ENCODE measurements around the gene MED23. TPM values are rescaled to one million over a fixed set of nuclear protein-coding genes. Genes with fewer than 3 reads are reported as not detected.

MED23 gene
- polyA plus RNA-seq, 1 of the 3 experiments (the other 2 are of a cell fraction): 10.1 TPM

DNA sequence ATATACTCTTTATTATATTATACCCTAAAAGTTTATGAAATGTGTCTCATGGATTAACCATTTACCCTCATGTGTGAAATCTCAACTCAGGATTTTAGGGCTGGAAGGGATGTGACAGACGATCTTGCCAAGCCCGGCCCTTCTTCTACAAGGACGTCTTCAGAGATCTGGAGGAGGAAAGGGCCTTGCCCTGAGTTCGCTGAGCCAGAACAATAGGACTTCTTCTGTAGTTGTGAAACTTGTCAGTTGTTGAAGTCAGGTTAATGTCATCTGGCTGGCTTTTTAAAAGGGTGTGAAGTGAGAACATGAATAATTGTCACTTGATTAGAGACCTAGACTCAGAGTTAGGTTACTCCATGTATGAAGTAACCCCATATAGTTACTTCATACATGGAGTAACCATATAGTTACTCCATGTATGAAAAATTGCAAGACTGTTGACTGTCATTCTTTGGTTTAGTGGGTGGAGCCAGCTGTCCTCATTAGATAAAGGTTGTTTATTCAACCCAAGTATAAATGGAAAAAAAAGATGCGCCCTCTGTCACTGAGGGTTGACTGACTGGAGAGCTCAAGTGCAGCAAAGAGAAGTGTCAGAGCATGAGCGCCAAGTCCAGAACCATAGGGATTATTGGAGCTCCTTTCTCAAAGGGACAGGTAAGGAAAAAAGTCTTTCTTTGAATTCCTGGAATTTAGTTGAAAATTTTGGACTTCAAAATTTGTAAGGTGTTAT, 55.2 kb downstream of the MED23 start, which contains the start of gene ARG1:
TSS of gene ARG1 (plus strand) at position 541 of the 730 bp plus-strand sequence. CDS start at position 598, 57 bp downstream.
- TF ChIP-seq FOXJ3 (CRISPR knock-in tag; IDR thresholded peaks at IDR 0.05) (no peak), NRF1 (IDR thresholded peaks at IDR 0.05; ENCODE audit: low read depth, low read length) (no peak), RAD21 (IDR thresholded peaks at IDR 0.05; ENCODE audit: low read length) (no peak), YY1 (IDR thresholded peaks at IDR 0.05; ENCODE audit: low read depth) (no peak), NFIC (IDR thresholded peaks at IDR 0.05; ENCODE audit: borderline replicate concordance) (no peak), RFX5 (IDR thresholded peaks at IDR 0.05; ENCODE audit: low read length) (no peak), MXI1 (IDR thresholded peaks at IDR 0.05; ENCODE audit: low read depth, low read length) (no peak), JUND (IDR thresholded peaks at IDR 0.05) (no peak)
- TF ChIP-seq, protein P1, sequence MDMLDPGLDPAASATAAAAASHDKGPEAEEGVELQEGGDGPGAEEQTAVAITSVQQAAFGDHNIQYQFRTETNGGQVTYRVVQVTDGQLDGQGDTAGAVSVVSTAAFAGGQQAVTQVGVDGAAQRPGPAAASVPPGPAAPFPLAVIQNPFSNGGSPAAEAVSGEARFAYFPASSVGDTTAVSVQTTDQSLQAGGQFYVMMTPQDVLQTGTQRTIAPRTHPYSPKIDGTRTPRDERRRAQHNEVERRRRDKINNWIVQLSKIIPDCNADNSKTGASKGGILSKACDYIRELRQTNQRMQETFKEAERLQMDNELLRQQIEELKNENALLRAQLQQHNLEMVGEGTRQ (IDR thresholded peaks at IDR 0.05; ENCODE audit: borderline replicate concordance, low read depth, low read length): no peak
- TF ChIP-seq, protein P2, sequence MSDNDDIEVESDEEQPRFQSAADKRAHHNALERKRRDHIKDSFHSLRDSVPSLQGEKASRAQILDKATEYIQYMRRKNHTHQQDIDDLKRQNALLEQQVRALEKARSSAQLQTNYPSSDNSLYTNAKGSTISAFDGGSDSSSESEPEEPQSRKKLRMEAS (IDR thresholded peaks at IDR 0.05; ENCODE audit: low read depth): no peak
- H3K27ac ChIP-seq (ENCODE audit: low read depth in 2 of 2, low read length in 1 of 2): no peak within 1 kb of the TSS
- H3K4me1 ChIP-seq (ENCODE audit: control insufficient read depth in 1 of 2, insufficient read depth in 2 of 2, low read depth in 1 of 2, low read length in 1 of 2): no peaks in the 10 kb centered on the region
- ChIA-PET CTCF (interaction anchor here (1.4 kb wide), 1 partner anchor 13 kb away, joined by 4 read pairs; no protein-coding TSS in a partner anchor), POLR2A (no interaction called here)
- H3K36me3 ChIP-seq (replicated peaks in 1 of 2; ENCODE audit: control insufficient read depth in 1 of 2, insufficient read depth in 2 of 2, low read length in 1 of 2): peaks cover 0 to 7% of the 10 kb centered on the region in 2 experiments
- no peak within 1 kb of the TSS for H3K9ac ChIP-seq
- no peaks in the 10 kb centered on the region for H3K27me3 ChIP-seq (ENCODE audit: insufficient read depth)
- H3K9me3 ChIP-seq: no peaks in the 10 kb centered on the region
- H3K4me2 ChIP-seq: no peak within 1 kb of the TSS
- H3K9me2 ChIP-seq: no peaks in the 10 kb centered on the region; the same call in 1 of the 2 replicates
- no peak within 1 kb of the TSS for H3K4me3 ChIP-seq (ENCODE audit: low read depth in 2 of 2, low read length in 1 of 2)
- no peak for DNase-seq
- H2AFZ ChIP-seq (ENCODE audit: low read depth): no peak within 1 kb of the TSS
- no peaks in the 10 kb centered on the region for H3F3A ChIP-seq (replicated peaks; ENCODE audit: insufficient read depth)
- WGBS (ENCODE audit: low lambda C conversion rate): 90% methylated on average over 6 of the region's 6 CpGs
- no peaks in the 10 kb centered on the region for H4K20me1 ChIP-seq (ENCODE audit: insufficient read depth)
- H3K79me2 ChIP-seq (ENCODE audit: insufficient read depth): no peaks in the 10 kb centered on the region

DNA sequence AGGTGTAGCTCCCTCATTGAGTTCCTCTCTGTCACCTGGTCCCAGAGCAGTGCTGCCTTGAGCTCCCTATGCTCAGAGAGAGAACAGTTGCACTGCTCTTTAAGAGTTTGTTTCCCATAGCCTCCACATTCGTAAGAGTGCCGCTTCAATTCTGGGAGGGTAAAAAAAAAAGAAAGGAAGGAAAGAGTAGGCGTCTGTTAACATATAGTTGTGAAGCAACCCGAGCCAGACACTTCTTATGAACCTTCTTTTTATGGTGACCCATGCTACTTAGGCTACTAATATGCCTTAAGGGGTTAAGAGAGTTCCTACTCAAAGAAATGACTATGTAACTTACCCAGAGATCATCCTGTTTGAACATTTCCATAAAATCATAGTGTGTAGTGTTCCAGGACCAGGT, 59.3 kb downstream of the MED23 start:
- H3K9ac ChIP-seq: no peak overlapping the region
- H3K4me2 ChIP-seq: no peak overlapping the region
- no peaks in the 10 kb centered on the region for H3K9me3 ChIP-seq
- H3K36me3 ChIP-seq (replicated peaks in 1 of 2; ENCODE audit: control insufficient read depth in 1 of 2, insufficient read depth in 2 of 2, low read length in 1 of 2): peaks cover 0 to 7% of the 10 kb centered on the region in 2 experiments
- H3K79me2 ChIP-seq (ENCODE audit: insufficient read depth): no peaks in the 10 kb centered on the region
- H4K20me1 ChIP-seq (ENCODE audit: insufficient read depth): no peaks in the 10 kb centered on the region
- no peaks in the 10 kb centered on the region for H3K4me1 ChIP-seq (ENCODE audit: control insufficient read depth in 1 of 2, insufficient read depth in 2 of 2, low read depth in 1 of 2, low read length in 1 of 2)
- H3K27ac ChIP-seq (ENCODE audit: low read depth in 2 of 2, low read length in 1 of 2): no peak overlapping the region
- WGBS (ENCODE audit: low lambda C conversion rate): 69% methylated on average over 4 of the region's 4 CpGs
- ChIA-PET POLR2A (no interaction called here), CTCF (interaction anchor here (1.1 kb wide), 1 partner anchor 28 kb away, joined by 3 read pairs; no protein-coding TSS in a partner anchor)
- no peaks in the 10 kb centered on the region for H3F3A ChIP-seq (replicated peaks; ENCODE audit: insufficient read depth)
- no peaks in the 10 kb centered on the region; the same call in 1 of the 2 replicates for H3K9me2 ChIP-seq
- no peak for DNase-seq
- H2AFZ ChIP-seq (ENCODE audit: low read depth): no peak overlapping the region
- H3K4me3 ChIP-seq (ENCODE audit: low read depth in 2 of 2, low read length in 1 of 2): no peak overlapping the region
- H3K27me3 ChIP-seq (ENCODE audit: insufficient read depth): no peaks in the 10 kb centered on the region
- TF ChIP-seq JUND (IDR thresholded peaks at IDR 0.05) (no peak), GABPA (IDR thresholded peaks at IDR 0.05; ENCODE audit: low read depth) (no peak), FOSL2 (IDR thresholded peaks at IDR 0.05; ENCODE audit: borderline replicate concordance, low read depth) (no peak), RXRA (IDR thresholded peaks at IDR 0.05; ENCODE audit: borderline replicate concordance, low read depth) (no peak), NRF1 (IDR thresholded peaks at IDR 0.05; ENCODE audit: low read depth, low read length) (no peak), SMC3 (IDR thresholded peaks at IDR 0.05; ENCODE audit: low read depth, low read length) (no peak), TEAD4 (IDR thresholded peaks at IDR 0.05; ENCODE audit: borderline replicate concordance, insufficient read depth) (no peak), FOXJ3 (CRISPR knock-in tag; IDR thresholded peaks at IDR 0.05) (no peak), POLR2AphosphoS5 (IDR thresholded peaks at IDR 0.05; ENCODE audit: low read depth, low read length) (no peak), GATA2 (CRISPR knock-in tag; IDR thresholded peaks at IDR 0.05) (no peak), TAF1 (IDR thresholded peaks at IDR 0.05; ENCODE audit: borderline replicate concordance, low read depth, low read length) (no peak), ELF1 (IDR thresholded peaks at IDR 0.05) (no peak), EZH2phosphoT487 (IDR thresholded peaks at IDR 0.05; ENCODE audit: borderline replicate concordance, low read depth) (no peak)
- TF ChIP-seq, protein P3, sequence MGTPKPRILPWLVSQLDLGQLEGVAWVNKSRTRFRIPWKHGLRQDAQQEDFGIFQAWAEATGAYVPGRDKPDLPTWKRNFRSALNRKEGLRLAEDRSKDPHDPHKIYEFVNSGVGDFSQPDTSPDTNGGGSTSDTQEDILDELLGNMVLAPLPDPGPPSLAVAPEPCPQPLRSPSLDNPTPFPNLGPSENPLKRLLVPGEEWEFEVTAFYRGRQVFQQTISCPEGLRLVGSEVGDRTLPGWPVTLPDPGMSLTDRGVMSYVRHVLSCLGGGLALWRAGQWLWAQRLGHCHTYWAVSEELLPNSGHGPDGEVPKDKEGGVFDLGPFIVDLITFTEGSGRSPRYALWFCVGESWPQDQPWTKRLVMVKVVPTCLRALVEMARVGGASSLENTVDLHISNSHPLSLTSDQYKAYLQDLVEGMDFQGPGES (IDR thresholded peaks at IDR 0.05; ENCODE audit: low read depth, low read length): no peak
- TF ChIP-seq, protein P4, sequence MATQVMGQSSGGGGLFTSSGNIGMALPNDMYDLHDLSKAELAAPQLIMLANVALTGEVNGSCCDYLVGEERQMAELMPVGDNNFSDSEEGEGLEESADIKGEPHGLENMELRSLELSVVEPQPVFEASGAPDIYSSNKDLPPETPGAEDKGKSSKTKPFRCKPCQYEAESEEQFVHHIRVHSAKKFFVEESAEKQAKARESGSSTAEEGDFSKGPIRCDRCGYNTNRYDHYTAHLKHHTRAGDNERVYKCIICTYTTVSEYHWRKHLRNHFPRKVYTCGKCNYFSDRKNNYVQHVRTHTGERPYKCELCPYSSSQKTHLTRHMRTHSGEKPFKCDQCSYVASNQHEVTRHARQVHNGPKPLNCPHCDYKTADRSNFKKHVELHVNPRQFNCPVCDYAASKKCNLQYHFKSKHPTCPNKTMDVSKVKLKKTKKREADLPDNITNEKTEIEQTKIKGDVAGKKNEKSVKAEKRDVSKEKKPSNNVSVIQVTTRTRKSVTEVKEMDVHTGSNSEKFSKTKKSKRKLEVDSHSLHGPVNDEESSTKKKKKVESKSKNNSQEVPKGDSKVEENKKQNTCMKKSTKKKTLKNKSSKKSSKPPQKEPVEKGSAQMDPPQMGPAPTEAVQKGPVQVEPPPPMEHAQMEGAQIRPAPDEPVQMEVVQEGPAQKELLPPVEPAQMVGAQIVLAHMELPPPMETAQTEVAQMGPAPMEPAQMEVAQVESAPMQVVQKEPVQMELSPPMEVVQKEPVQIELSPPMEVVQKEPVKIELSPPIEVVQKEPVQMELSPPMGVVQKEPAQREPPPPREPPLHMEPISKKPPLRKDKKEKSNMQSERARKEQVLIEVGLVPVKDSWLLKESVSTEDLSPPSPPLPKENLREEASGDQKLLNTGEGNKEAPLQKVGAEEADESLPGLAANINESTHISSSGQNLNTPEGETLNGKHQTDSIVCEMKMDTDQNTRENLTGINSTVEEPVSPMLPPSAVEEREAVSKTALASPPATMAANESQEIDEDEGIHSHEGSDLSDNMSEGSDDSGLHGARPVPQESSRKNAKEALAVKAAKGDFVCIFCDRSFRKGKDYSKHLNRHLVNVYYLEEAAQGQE (IDR thresholded peaks at IDR 0.05; ENCODE audit: low read depth, low read length): no peak
- TF ChIP-seq, protein P2 (IDR thresholded peaks at IDR 0.05; ENCODE audit: low read depth): no peak

All from SK-N-SH (cell line).